Measurements from ENCODE around the gene MYO5B.

- no peak for TF ChIP-seq CTCF (IDR thresholded peaks at IDR 0.05)
- no peak for TF ChIP-seq POLR2A (IDR thresholded peaks at IDR 0.05)
Observed at GRCh38 chr18:49856496-49856895, 338.5 kb downstream of the MYO5B start.

All from lower leg skin (tissue), 3 donors.